Transverse colon (tissue), 4 donors: ENCODE data around the gene SYPL2. TPM values are rescaled to one million over a fixed set of nuclear protein-coding genes. Genes with fewer than 3 reads are reported as not detected.

ENCODE experiments used
- DNase-seq: peaks from one replicate; pipeline ENCODE4 v3.0.0-alpha.2; 2019
- H3K27ac ChIP-seq, 4 donors: fragments of 200-600 bp; sonication (generic); 2 replicates each; pipeline ENCODE4 v1.5.1; 2016 to 2018; ENCODE audit warnings: inconsistent platforms in 4 of 4
- H3K27me3 ChIP-seq: fragments of 200-600 bp; sonication (generic); 2 replicates; pipeline ENCODE4 v1.5.1; 2017; ENCODE audit warnings: inconsistent platforms
- H3K36me3 ChIP-seq, 4 donors: fragments of 200-600 bp; sonication (generic); 2 replicates each; pipeline ENCODE4 v1.5.1; 2017 to 2019; ENCODE audit warnings: inconsistent platforms in 4 of 4
- H3K4me1 ChIP-seq, 4 donors: fragments of 200-600 bp; sonication (generic); 2 replicates each; pipeline ENCODE4 v1.5.1; 2017 to 2020; ENCODE audit warnings: inconsistent platforms in 4 of 4
- H3K4me3 ChIP-seq, 4 donors: fragments of 200-600 bp; sonication (generic); 1 replicate in 1 of 4; 2 replicates in 3 of 4; pipeline versions ENCODE4 v1.5.1 to v1.6.1; 2017 to 2019; ENCODE audit warnings: inconsistent platforms in 4 of 4
- H3K9me3 ChIP-seq, 2 donors: fragments of 200-600 bp; sonication (generic); 2 replicates each; pipeline ENCODE4 v1.5.1; 2017 to 2019; ENCODE audit warnings: inconsistent platforms in 2 of 2
- CTCF ChIP-seq, 5 experiments: fragments of 200-600 bp in 3 of 5; fragments of 450-650 bp in 2 of 5; sonication (generic) in 3 of 5; IDR thresholded peaks; 1 replicate in 2 of 5; 2 replicates in 3 of 5; pipeline ENCODE4 v1.5.1; 2016 to 2017; ENCODE audit warnings: antibody characterized with exemption in 5 of 5, inconsistent platforms in 3 of 5, mild to moderate bottlenecking in 2 of 5, moderate library complexity in 1 of 5
- EP300 ChIP-seq: sonication (generic); formaldehyde crosslinking; IDR thresholded peaks from one replicate; pipeline ENCODE4 v1.6.1; 2017; ENCODE audit warnings: antibody characterized with exemption, low read depth
- POLR2A ChIP-seq: fragments of 450-650 bp; IDR thresholded peaks from one replicate; pipeline ENCODE4 v1.6.1; 2016; ENCODE audit warnings: antibody characterized with exemption, mild to moderate bottlenecking, moderate library complexity
- POLR2AphosphoS5 ChIP-seq, 3 donors: sonication (generic); formaldehyde crosslinking; IDR thresholded peaks; one replicate each; pipeline ENCODE4 v1.6.1; 2016; ENCODE audit warnings: antibody characterized with exemption in 3 of 3
- WGBS, 2 donors: methylation state at CpG; one replicate each; pipeline ENCODE4 v1.1.5; 2018; ENCODE audit warnings: low coverage in 1 of 2; 5-methylcytosine and 5-hydroxymethylcytosine counted together
- in situ Hi-C, 4 donors: fragments of 200-750 bp; cut with MboI; loops; one replicate each; pipeline versions ENCODE4 v1.15.0 to v1.15.1; 2017; ENCODE audit warnings: low sequenced_read_pairs in 3 of 4, low pct_ligation_motif_present in 1 of 4, low pct_unique_long_range_greater_than_20kb in 1 of 4
- intact Hi-C: fragments of 100-400 bp; cut with DNase I; formaldehyde crosslinking; loops from one replicate; pipeline ENCODE4 v1.15.1; 2023; ENCODE audit warnings: low total_unique reads
- total RNA-seq, 4 donors: library from RNA; depleted of rRNA; stranded (reverse); fragments of >200 nt; gene quantifications; one replicate each; pipeline ENCODE4 v1.1.0, GENCODE V29; 2016

SYPL2 gene
- total RNA-seq, 4 donors from 2014 or later = 0.40 to 4.1 (median 0.44) TPM

GRCh38 chr1:109501644-109502363, 35.5 kb downstream of the SYPL2 start:
- no peaks in the 10 kb centered on the region for H3K27me3 ChIP-seq
- no peaks in the 10 kb centered on the region for H3K36me3 ChIP-seq
- in situ Hi-C loops = no loop called here
- peaks cover 18 to 44% (median 28%) of the 10 kb centered on the region in 4 donors for H3K4me1 ChIP-seq
- H3K4me3 ChIP-seq = no peak overlapping the region
- H3K9me3 ChIP-seq = no peaks in the 10 kb centered on the region
- no peak for DNase-seq
- WGBS, 2 donors = 60 to 77% methylated on average over 1 to 5 of the region's 5 CpGs
- intact Hi-C loops = no loop called here
- no peak for TF ChIP-seq POLR2AphosphoS5 (IDR thresholded peaks at IDR 0.05)
- H3K27ac ChIP-seq = peak overlapping the region in 3 of 4 donors; percentile 56 to 64 (median 56)

GRCh38 chr1:109502364-109502851, 36.1 kb downstream of the SYPL2 start:
- WGBS, 2 donors = 76 to 78% methylated on average over 3 of the region's 3 CpGs
- in situ Hi-C loops = no loop called here
- Histone ChIP-seq H3K4me1 (peaks cover 18 to 44% (median 28%) of the 10 kb centered on the region in 4 donors), H3K9me3 (no peaks in the 10 kb centered on the region), H3K36me3 (no peaks in the 10 kb centered on the region), H3K27ac (peak overlapping the region in 2 of 4 donors; percentile 21 to 56), H3K4me3 (no peak overlapping the region), H3K27me3 (no peaks in the 10 kb centered on the region)
- intact Hi-C loops = no loop called here
- DNase-seq = no peak
- TF ChIP-seq POLR2A = no peak
- TF ChIP-seq EP300 = no peak
- TF ChIP-seq CTCF (IDR thresholded peaks at IDR 0.05) = no peak
- TF ChIP-seq POLR2AphosphoS5 (IDR thresholded peaks at IDR 0.05) = no peak

GRCh38 chr1:109503935-109504334, 37.6 kb downstream of the SYPL2 start:
- WGBS, 2 donors = 41 to 50% methylated on average over 3 to 5 of the region's 5 CpGs
- Histone ChIP-seq H3K27ac (peak overlapping the region; percentile 18 to 47 (median 38)), H3K4me3 (no peak overlapping the region), H3K4me1 (peaks cover 19 to 37% (median 32%) of the 10 kb centered on the region in 4 donors), H3K27me3 (no peaks in the 10 kb centered on the region), H3K36me3 (no peaks in the 10 kb centered on the region), H3K9me3 (no peaks in the 10 kb centered on the region)
- intact Hi-C loops = no loop called here
- in situ Hi-C loops = no loop called here
- TF ChIP-seq CTCF (IDR thresholded peaks at IDR 0.05) = no peak
- TF ChIP-seq POLR2A = no peak
- no peak for TF ChIP-seq EP300
- no peak for TF ChIP-seq POLR2AphosphoS5 (IDR thresholded peaks at IDR 0.05)
- no peak for DNase-seq

GRCh38 chr1:109504974-109505373, 38.6 kb downstream of the SYPL2 start:
- Histone ChIP-seq H3K27me3 (no peaks in the 10 kb centered on the region), H3K36me3 (no peaks in the 10 kb centered on the region), H3K9me3 (no peaks in the 10 kb centered on the region), H3K4me1 (peaks cover 15 to 34% (median 28%) of the 10 kb centered on the region in 4 donors), H3K27ac (no peak overlapping the region), H3K4me3 (no peak overlapping the region)
- in situ Hi-C loops (no loop called here), intact Hi-C loops (no loop called here)
- DNase-seq = no peak
- WGBS, 2 donors = 57 to 62% methylated on average over 1 of the region's 1 CpG
- no peak for TF ChIP-seq EP300
- TF ChIP-seq POLR2AphosphoS5 (IDR thresholded peaks at IDR 0.05) = no peak
- no peak for TF ChIP-seq POLR2A
- TF ChIP-seq CTCF (IDR thresholded peaks at IDR 0.05) = no peak
